Stimulated activated CD4-positive, alpha-beta T cell treated with anti-CD3 and anti-CD28 coated beads, Interleukin-12 subunit alpha, Interleukin-12 subunit beta, amount 100 ng/mL, for 4 hours (primary cell): ENCODE results near the gene ZMYND19.
A peak's percentile ranks its signal among the peaks of the same experiment; 100 is the strongest.
"Not testable (repeated sequence)": the region's sequence is repeated elsewhere in the genome, so short reads cannot be mapped to it uniquely, and the experiment has no call there.

Experiments
- DNase-seq: peaks from one replicate; pipeline ENCODE4 v3.0.0-alpha.2; 2020

The ZMYND19 gene

DNA sequence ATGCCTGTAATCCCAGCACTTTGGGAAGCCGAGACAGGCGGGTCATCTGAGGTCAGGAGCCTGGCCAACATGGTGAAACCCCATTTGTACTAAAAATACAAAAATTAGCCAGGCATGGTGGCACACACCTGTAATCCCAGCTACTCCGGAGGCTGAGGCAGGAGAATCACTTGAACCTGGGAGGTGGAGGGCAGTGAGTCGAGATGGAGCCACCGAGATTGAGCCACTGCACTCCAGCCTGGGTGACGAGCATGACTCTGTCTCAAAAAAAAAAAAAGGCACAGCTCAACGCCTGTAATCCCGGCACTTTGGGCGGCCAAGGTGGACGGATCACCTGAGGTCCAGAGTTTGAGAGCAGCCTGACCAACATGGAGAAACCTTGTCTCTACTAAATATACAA, 36.7 kb downstream of the ZMYND19 start:
- DNase-seq = not testable (repeated sequence)

DNA sequence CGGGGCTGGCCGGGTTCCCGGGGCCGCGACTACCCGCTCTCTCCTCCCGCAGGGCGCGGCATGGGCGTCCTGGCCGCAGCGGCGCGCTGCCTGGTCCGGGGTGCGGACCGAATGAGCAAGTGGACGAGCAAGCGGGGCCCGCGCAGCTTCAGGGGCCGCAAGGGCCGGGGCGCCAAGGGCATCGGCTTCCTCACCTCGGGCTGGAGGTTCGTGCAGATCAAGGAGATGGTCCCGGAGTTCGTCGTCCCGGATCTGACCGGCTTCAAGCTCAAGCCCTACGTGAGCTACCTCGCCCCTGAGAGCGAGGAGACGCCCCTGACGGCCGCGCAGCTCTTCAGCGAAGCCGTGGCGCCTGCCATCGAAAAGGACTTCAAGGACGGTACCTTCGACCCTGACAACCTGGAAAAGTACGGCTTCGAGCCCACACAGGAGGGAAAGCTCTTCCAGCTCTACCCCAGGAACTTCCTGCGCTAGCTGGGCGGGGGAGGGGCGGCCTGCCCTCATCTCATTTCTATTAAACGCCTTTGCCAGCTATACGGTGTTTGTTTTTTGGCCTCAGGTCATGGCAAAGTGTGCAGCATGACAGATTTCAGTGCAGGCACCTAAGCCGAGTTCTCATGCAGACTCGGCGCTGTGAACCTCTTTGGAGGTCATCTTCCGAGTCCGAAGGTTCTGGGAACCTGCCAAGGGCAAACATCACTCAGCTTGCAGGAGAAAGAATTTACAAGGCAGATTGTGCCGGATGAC, 38.1 kb downstream of the ZMYND19 start:
- DNase-seq = peak; percentile 23

DNA sequence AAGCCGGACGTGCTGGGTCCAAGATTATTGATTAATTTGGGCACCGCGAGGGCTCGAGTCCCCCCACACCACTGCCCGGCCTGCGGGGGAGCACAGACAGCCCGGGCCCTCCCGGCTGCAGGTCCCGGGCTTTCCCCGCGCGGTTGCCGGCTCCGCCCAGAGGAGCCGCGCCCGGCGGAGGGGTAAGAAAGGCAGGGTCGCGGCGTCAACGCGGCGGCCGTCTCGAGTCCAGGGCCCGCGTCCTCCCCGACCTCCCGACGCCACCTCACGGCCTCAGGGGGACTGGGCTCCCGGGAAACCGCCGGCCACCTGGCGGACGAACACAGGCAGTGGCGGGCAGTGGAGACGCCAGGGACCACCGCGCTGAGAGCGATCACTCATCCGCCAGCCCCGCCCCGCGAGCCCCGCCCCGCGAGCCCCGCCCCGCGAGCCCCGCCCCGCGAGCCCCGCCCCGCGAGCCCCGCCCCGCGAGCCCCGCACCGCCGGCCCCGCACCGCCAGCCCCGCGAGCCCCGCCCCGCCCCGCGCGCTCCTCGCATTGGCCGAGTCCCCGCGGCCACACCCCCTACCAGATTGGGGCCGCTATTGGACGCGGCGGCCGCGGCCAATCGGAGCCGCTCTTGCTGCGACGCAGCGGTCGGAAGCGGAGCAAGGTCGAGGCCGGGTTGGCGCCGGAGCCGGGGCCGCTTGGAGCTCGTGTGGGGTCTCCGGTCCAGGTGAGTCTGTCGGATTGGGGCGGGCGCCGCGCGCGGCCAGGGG, 38.9 kb downstream of the ZMYND19 start, which contains the start of gene MRPL41:
TSS of gene MRPL41 (plus strand) at position 616 of the 758 bp plus-strand sequence. CDS start 203 bp downstream, outside the sequence.
- peak; percentile 90 for DNase-seq

DNA sequence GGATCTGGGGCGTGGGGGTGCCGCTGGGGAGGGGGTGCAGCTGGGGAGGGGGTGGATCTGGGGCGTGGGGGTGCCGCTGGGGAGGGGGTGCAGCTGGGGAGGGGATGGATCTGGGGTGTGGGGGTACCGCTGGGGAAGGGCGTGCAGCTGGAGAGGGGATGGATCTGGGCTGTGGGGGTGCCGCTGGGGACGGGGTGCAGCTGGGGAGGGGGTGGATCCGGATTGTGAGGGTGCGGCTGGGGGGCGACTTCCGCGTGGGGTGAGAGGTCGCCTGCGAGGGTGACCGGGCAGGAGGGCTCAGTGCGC, 39.4 kb downstream of the ZMYND19 start:
- not testable (repeated sequence) for DNase-seq

DNA sequence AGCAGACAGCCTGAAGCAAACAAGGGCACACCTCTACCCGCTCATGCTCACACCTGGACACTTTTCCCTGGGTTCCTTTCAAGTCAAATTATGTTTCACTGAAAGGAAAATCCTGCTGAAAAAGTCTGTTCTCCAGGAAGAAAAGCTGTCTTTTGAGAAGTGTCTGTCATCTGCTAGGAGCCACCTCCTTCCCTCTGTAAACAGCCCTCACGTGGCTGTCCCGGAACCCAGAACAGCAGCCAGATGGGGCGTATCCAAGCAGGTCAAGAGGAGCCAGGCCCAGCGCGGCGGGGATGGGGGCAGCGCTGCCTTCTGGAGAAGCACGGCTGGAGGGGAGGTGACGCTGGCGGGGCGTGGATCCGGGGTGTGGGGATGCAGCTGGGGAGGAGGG, 40.1 kb downstream of the ZMYND19 start, which contains the start of gene PNPLA7:
TSS of gene PNPLA7 (minus strand) at position 172 of the 391 bp plus-strand sequence. CDS start 205 bp downstream, outside the sequence.
- peak; percentile 41 for DNase-seq

DNA sequence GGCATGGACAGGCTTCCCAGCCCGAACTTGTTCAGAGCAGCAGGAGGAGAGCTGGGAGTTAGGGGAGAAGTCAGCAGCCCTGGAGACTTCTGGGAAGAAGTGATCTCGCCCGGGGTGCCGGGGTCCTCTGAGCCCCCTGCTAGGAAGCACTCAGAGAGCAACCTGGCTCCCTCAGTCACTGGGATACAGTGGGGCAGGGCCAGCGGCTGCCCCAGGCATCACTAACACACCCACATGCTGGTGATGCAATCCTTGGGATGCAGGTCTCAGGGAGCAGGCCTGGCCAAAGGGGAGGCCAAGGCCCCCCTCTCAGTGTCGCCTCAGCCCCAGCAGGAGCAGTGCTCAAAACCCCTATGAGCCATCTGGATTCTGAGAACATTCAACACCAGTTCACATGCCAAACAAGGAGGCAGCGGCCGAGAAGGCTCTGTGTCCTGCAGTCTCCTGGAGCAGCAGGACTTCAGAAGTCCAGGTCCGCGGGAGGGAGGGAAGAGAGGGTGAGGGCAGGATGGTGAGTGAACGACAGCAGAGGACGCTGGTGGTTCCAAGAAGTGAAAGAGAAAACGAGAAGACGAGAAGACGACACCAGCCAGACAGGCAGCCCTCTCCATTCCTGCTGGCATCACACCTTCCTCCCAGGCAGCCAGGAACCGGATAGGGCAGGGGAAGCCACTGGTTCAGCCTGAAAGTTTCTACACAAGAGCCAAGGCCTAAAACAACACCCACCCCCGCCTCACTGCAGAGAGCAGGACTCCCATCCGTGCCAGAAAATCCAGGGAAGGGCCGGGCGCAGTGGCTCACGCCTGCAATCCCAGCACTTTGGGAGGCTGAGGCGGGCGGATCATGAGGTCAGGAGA, 42.4 kb downstream of the ZMYND19 start:
- no peak for DNase-seq

DNA sequence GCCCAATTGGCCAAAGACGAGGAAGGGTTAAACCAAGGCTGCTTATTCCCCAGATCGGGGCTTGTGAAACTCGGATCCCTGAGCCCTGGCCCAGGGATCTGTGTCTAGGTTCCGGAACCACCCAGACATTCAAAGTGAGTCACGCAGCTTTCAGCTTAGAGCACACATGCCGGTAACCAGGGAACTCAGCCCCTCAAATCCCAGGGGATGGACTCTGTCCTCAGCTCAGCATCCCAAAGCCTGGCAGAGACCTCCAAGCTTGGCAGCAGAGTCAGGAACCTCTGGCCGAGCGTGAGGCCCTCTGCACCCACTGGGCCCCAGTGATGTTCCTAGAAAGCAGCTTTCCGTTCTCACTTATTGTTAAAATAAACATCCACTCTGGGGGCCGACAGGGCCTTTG, 45.2 kb downstream of the ZMYND19 start:
- no peak for DNase-seq

DNA sequence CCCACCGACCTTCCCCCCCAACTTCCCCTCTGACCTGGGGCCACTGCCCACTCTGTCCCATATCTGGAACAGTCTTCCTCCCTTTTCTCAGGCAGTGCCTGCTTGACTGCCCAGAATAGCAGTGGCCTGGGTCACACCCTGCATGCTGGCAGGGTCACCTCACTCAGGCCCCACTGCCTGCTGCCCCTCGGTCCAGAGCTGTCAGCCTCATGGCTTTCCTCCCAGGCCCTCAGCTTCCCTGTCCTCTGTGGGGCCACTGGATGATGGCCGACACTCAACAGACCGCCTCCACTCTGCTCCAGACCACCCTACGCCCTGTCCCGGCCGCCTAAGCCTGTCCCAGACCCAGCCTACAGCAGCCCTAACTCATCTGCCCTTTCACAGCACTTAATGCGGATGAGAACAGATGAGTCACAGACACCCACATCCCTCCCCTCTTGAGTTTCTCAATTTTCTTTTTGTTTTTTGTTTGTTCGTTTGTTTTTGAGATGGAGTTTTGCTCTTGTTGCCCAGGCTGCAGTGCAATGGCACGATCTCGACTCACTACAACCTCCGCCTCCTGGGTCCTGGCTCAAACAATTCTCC, 46.0 kb downstream of the ZMYND19 start:
- no peak for DNase-seq

DNA sequence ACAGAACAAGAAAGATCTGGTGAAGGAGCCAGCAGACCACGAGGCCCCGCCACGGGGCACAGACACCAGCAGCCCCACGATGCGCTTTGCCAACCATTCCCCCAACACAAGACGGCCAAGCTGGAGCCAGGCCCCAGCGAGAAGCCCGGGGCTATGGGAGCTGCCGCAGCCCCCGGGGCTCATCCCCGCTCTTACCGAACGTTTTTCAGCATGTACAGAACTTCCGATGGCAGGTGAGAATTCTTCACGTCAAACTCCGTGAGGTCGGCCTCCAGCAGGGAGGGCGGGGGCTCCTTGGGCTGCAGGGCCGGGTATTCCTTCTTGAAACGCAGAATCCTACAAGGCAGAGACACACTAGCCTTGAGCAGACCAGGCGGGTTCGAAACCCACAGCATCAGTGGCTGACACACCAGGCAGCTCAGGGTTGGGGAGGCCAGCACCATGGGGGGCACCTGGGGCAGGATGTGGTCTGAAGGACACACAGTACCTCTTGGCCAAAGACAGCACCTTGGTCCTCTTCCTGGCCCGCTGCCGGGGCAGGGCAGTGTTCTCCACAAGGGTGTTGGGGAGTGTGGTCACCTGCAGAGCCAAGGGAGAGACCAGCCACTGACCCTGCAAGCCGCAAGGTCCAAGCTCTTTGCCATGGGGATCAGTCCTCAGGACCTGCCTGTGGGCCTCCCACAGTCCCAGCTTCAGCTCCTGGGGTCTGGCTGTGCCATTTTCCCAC, 46.9 kb downstream of the ZMYND19 start:
- no peak for DNase-seq

DNA sequence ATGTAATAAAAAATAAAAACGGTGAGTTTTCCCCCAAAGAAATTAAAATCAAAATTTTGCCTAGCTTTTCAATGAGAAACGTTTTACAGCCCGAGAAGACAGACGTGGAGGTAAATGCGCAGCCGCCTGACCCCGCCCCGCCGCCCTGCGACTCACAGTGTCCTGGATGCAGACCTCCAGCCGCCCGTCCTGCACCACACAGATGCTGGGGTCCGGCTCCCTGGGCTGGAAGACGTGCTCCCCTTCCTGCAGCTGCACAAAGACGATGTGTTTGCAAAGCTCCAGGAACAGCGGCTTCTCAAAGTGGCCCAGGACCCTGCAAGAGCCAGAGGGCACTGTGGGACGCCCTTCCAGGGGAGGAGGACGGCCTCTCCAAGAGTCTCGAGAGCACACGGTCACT, 47.8 kb downstream of the ZMYND19 start:
- no peak for DNase-seq

DNA sequence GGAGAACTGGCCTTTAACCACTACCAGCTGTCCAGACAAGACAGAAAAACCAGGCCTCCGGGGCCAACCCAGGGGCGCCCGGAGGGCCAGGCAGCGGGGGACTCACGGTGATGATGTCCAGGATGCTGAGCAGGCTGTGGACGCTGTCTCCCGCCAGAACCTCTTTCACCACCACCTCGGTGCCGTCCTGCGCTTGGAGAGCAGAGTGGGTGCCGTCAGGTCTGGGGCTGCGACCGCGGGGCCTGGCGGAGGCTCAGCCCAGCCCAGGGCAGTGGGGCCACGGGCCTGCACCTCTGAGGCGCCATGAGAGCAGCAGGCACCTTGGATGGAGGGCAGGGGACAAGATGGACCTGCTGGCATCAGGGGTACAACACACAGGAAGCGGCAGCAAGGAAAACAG, 49.8 kb downstream of the ZMYND19 start:
- DNase-seq = no peak

DNA sequence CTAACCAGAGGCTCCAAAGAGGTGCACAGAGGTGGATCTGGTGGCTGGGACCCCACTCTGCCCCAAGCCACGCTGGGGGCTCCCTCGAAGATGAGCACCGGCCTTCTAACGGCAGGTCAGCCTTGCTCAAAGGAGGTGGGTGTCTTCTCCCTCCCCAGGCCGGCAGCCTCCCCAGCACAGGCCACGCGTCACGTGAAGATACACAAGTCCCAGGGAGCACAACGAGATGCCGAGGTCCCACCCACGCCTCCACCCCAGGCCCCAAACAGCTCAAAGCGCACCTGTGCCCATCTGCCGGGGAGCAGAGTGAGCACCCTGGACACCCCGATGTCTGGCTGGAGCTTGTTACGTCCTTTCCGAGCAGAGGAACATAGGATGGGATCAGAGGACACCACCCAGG, 52.3 kb downstream of the ZMYND19 start:
- no peak for DNase-seq

DNA sequence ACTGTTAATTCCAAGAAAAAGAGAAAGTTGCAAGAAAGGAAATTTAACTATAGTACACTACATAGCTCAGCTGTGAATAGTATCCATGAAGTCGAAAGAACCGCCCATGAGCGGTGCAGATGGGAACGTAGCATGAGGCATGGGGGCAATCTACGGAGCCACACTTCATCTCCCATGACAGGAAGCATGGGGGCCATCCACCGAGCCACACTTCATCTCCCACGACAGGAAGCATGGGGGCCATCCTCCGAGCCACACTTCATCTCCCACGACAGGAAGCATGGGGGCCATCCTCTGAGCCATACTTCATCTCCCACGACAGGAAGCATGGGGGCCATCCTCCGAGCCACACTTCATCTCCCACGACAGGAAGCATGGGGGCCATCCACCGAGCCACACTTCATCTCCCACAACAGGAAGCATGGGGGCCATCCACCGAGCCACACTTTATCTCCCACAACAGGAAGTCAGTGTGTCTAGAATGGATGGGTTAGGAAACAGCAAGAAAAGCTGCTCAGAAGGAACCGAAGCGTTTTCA, 53.6 kb downstream of the ZMYND19 start:
- not testable (repeated sequence) for DNase-seq

DNA sequence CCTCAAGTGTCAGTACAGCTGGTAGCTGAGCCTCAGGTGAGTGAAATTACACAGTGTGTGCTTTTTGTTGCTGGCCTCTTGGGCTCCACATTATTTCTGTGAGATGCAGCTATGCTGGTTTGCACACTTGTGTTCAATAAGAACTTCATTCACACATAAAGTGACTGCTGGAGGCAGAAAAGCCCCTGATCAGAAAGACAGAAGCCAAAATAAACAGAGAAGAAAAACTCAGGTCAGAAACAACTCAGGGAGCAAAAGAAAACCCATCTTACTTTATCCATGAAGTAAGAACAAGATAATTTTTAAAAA, 55.2 kb downstream of the ZMYND19 start:
- DNase-seq = no peak

DNA sequence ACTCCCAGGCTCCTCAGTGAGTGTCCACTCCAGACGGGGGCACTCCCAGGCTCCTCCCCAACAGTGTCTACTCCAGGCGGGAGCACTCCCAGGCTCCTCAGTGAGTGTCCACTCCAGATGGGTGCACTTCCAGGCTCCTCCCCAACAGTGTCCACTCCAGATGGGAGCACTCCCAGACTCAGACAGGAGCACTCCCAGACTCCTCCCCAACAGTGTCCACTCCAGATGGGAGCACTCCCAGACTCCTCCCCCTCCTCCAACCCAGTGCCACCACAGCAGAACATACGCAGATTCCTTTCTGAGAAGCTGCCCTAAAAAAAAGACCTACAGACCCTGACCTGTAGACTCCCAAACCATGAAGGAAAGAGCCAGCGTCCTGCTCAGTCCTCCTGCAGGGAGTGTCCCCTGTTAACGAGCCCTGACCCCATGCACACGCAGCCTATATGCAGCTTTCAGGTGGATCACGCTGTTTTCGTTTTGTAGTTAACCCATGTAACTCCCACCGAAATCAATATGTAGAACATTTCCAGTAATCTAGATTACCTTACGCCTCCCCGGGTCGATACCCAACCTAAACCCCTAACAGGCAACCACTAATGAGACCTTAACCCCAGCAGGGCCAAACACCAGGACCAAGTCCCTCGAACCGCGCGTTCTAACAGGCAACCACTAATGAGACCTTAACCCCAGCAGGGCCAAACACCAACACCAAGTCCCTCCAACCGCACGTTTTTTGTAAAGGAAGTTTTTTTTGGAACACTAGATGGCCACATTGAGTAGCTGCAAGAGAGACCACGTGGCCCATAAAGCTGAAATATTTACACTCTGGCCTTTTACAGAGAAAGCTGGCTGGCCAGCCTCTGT, 55.8 kb downstream of the ZMYND19 start:
- DNase-seq = no peak

DNA sequence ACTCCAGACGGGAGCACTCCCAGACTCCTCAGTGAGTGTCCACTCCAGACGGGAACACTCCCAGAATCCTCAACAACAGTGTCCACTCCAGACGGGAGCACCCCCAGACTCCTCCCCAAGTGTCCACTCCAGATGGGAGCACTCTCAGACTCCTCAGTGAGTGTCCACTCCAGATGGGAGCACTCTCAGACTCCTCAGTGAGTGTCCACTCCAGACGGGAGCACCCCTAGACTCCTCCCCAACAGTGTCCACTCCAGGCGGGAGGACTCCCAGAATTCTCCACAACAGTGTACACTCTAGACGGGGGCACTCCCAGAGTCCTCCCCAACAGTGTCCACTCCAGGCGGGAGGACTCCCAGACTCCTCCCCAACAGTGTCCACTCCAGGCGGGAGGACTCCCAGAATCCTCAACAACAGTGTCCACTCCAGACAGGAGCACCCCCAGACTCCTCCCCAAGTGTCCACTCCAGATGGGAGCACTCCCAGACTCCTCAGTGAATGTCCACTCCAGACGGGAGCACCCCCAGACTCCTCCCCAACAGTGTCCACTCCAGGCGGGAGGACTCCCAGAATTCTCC, 57.3 kb downstream of the ZMYND19 start:
- DNase-seq = not testable (repeated sequence)
